ENCODE results near the gene TRIM65. TPM values are rescaled to one million over a fixed set of nuclear protein-coding genes. Genes with fewer than 3 reads are reported as not detected.
"Not testable (repeated sequence)": the region's sequence is repeated elsewhere in the genome, so short reads cannot be mapped to it uniquely, and the experiment has no call there.

Gene TRIM65
- total RNA-seq, 1 experiment from 2014 or later, result 29.6 TPM

DNA sequence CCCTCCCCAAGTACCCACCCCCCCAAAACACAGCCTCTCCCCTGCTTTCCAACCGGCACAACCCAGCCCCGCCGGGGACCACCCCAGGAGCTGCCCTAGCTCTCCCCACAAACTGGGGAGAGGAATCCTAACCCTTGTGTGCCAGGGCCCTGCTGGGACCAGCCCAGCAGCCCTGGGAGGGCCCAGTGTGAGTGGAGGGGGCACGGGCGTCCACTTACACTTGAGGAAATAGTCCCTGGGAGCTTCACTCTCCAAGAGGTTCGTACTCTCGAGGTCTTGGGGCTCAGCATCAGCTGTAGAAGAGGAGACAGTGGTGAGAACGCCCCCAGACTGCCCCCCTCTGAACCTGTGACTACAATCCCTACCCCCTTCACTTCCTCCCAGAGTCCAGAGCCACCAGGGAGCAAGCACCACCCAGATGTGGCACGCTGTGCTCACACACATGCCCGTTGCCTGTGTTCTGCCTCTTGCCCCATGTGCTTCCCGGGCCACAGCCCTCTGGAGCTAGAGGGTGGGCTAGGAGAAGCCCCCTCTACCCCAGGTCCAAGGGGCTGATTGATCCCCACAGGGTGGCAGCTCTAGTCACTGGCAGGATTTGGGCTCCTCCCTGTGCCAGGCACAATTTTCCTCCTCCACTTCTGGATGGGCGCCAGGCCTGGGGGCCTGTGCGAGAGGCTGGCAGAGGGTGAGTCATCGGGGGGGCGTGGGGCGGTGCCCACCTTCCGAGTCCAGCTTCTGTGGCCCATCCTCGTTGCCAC lies 21.4 kb downstream of the TRIM65 start:
- no peak for DNase-seq (ENCODE audit: low read depth)

DNA sequence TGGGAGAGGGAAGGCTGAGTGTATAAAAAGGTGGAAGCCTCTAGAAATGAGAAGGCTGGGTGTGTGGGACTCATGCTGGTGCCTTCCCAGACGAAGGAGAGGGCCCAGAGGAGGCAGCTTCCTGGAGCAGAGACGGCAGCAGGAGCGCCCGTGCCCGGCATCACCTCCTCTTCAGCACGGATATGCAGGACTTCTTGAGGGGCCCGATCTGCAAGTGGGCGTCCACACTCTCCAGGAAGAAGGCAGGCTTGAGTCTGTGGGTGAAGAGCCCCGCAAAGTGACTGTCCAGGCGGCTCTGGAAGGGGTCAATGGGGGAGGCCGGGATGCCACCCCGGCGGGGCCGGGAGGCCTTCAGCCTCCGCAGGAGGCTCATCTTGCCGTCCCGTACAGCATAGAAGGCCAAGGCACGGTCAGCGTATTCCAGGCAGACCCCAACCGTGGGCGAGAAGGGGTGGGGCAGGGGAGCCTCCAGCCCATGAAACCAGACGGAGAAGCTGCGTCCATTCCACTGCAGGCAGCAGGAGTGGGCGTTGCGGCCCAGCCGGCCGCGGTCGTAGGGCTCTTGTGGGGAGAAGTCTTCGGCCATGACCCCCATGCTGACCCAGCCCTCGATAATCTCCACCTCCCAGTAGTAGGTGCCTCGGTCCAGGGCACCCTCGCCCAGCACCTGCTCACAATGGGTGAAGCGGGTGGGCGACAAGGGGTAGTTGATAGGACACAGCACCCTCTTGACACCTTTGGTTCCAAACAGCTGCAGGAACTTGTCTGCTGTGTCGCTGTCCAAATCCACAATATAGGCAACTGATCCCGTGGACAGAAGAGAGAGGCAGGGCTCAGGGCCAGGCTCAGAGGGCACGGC lies 22.2 kb downstream of the TRIM65 start:
- DNase-seq (ENCODE audit: low read depth), result no peak

DNA sequence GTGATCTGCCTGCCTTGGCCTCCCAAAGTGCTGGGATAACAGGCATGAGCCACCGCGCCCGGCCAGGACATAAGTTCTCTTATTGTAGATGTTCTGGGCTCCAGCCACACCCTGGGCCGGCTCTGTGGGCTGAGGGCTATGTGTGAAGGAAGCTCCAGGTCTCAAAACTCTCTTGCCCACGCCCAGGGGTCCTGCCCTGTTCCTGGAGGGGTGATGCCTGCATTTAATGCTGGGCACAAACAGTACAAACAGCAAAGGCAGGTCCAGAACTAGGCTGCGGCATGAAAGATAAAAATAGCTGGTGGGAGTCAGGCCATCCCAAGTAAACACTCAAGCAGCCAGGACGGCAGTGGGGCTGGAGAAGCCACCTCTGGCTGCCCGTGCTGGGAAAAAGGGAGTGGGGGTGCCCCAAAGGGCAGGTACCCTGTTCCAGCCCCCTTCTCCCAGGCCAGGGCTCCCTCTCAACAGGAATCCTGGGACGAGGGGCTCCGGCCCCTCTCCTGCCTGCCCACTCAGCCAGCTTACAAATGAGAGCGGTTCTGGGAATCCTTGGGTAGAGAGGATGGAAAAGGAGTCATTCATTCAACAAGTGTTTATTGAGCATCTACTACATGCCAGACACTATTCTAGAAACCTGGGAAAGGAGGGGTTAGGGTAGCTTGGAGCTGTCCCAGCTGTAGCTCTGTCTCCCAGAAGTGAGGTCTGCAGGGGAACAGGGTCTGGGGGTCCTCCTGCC lies 23.0 kb downstream of the TRIM65 start:
- no peak for DNase-seq (ENCODE audit: low read depth)

DNA sequence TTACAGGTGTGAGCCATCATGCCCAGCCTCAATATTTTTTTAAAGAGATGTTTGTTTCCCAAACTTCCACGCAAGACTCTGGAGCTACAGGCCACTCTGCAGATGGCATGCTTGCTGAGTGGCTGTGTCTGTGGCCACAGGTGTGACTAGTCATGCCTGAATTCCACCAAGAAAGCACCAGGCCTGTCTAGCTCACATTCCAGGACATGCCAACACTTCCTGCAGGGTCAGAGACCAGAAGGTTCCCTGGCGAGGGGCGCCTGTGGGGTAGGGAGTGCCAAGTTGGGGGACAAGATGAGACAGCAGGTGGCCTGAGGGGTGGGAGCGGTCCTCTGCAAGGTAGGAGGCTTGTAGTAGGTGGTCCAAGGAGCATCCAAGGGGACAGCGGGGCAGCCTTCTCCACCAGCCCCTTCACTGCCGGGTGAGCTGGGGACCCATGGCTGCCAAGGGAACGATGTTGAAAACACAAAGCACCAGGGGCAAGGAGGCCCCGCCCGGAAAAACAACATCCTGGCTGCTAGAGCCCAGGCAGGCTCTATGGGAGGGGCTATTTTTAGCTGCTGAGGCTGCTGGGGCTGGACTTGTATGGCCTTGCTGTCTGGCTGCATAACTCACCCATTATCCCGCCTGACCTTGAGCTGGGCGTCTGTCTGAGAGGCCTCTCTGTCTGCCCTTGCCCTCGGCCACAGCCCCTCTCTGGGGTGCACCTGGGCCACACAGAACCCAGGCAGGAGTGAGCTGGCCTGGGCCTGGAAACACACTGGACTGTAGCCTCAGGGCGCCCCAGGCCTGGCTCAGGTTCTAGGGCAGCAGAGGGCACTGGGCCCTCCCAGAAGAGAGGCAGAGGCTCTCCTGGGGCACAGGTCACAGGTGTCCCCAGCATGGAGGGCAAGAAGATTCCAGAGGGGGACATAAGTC lies 24.1 kb downstream of the TRIM65 start:
- peak; percentile 66 for DNase-seq (ENCODE audit: low read depth)

DNA sequence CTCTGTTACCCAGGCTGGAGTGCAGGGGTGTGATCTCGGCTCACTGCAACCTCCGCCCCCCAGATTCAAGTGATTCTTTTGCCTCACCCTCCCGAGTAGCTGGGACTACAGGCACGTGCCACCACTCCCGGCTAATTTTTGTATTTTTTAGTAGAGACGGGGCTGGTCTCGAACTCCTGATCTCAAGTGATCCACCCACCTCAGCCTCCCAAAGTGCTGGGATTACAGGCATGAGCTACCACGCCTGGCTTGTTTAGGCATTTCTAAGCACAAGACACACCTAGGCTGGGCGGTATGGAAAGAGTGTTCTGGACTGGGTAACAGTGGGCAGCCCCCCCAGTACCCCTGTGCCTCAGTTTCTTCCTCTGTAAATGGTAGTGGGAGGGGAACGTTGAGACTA lies 26.5 kb downstream of the TRIM65 start:
- DNase-seq (ENCODE audit: low read depth), result not testable (repeated sequence)

DNA sequence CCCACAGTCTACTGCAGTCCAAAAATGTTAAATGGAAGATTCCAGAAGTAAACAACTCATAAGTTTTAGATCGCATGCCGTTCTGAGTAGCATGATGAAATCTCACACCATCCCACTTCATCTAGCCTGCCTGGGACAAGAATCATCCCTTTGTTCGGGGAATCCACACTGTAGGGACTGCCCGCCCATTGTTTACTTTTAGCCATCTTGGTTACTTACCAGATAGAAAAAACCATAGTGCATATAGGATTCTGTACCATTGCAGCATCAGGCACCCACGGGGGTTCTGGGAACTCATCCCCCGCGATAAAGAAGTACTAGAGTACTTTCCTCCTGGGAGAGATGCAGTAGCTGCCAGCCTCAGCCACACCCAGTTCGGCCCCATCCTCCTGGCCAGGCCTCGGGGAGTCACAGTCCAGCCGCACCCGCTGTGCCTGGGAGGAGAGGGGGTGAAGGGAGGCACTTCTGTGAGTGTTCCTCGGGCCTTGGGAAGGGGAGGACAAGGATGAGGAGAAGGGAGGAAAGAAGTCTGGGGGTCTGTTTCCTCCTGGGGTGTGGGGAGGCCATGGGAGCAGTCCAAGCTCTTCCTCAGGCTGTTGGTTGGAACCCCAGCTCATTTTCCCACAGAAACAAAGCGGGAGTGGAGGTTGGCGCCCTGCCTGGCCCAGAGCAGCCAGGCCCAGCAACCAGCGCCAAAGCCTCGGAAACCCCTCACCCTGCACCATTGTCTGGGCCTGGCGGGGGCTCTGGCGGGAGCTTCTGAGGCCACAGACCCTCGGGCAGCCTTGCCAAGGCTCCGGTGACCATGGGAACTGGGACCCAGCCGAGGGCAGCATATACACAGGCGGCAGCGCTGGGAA lies 27.2 kb downstream of the TRIM65 start:
- DNase-seq (ENCODE audit: low read depth), result no peak

DNA sequence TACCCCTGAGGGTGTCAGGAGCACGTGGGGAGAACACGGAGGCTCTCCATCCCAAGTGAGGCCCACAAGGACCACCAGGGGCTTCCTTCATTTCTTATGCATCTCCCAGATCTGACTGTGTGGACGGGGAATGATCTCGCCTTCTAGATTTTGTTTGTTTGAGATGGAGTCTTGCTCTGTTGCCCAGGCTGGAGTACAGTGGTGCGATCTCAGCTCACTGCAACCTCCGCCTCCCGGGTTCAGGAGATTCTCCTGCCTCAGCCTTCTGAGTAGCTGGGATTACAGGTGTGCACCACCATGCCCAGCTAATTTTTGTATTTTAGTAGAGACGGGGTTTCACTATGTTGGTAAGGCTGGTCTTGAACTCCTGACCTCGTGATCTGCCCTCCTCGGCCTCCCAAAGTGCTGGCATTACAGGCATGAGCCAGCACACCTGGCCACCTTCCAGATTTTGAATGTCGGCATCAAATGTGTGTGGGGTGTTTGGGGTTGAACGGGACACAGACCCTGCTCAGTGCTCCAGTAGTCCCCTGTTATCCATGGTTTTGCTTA lies 27.9 kb downstream of the TRIM65 start:
- DNase-seq (ENCODE audit: low read depth), result not testable (repeated sequence)

DNA sequence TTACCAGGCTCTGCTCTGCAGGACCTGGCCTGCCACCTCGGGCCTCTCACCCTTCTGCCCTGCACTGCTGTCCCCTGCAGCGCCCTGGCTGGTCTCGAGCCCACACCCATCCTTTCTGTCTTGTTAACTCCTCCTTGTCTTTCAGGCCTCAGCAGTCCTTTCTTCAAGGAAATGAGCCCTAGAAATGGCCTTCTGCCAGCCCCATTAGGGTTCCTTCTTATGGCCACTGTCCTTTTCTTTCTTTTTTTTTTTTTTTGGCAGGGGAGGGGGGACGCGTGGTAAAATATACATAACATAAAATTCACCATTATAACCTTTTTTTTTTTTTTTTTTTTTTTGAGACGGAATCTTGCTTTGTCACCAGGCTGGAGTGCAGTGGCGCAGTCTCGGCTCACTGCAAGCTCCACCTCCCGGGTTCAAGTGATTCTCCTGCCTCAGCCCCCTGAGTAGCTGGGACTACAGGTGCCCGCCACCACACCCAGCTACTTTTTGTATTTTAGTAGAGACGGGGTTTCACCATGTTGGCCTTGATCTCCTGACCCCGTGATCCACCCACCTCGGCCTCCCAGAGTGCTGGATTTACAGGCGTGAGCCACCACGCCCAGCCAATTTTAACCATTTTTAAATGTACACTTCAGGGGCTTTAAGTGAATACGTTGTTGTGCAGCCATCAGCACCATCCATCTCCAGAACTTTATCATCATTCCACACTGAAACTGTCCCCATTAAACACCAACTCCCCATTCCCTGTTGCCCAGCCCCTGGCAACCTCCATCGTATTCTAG lies 31.2 kb downstream of the TRIM65 start:
- not testable (repeated sequence) for DNase-seq (ENCODE audit: low read depth)

DNA sequence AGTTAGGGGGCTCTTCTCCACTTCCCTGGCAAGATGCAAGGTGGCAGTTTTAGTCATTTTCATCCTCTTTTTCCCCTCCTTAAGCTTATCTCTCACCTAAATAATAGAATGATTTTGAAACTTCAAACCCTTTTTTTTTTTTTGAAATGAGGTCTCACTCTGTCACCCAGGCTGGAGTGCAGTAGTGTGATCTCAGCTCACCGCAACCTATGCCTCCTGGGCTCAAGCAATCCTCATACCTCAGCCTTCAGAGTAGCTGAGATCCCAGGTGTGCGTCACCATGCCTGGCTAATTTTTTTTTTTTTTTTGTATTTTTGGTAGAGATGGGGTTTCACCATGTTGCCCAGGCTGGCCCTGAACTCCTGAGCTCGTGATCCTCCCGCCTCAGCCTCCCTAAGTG lies 31.9 kb downstream of the TRIM65 start:
- not testable (repeated sequence) for DNase-seq (ENCODE audit: low read depth)

DNA sequence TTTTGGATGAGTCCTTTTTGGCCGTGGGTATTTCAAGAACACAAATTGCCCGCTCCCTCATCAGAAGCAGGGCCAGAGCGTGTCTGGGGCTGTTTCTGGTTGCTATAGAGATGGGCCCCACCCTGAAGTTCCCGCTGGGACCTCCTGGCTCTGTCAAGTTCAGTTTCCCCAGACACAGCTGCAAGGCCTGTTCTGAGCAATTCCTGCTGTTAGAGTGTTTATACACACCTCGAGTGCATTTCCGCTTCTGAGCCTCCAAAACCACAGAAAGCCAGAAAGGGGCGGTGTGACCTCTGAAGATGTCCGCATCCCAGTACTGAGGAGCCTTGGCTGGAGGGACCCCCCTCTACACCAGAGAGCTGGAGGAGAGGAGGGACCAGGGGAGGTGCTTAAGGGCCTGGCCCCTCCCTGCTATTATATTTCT lies 32.3 kb downstream of the TRIM65 start:
- DNase-seq (ENCODE audit: low read depth), result peak; percentile 69

DNA sequence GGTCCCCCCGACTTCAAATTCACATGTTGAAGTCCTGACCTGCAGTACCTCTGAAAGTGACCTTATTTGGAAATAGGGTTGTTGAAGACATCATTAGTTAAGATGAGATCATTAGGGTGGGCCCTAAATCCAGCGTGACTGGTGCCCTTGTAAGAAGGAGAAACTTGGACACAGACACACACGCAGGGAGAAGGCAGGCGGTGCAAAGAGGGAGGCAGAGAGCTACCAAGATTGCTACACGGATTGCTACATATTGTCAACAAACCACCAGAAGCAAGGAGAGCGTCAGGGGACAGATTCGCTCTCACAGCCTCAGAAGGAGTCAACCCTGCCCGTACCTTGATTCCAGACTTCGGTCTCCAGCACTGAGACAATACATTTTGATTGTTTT lies 34.8 kb downstream of the TRIM65 start:
- no peak for DNase-seq (ENCODE audit: low read depth)

DNA sequence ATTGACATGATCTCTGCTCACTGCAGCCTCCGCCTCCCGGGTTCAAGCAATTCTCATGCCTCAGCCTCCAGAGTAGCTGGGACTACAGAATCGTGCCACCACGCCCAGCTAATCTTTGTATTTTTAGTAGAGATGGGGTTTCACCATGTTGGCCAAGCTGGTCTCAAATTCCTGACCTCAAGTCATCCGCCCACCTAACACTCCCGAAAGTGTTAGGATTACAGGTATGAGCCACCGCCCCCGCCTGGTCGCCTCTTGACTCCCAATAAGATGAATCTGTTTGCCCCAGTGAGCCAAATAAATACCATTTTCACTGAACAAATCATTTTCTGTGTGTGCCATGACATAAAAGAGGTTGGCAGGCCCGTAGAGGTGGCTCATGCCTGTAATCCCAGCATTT lies 37.4 kb downstream of the TRIM65 start:
- not testable (repeated sequence) for DNase-seq (ENCODE audit: low read depth)

DNA sequence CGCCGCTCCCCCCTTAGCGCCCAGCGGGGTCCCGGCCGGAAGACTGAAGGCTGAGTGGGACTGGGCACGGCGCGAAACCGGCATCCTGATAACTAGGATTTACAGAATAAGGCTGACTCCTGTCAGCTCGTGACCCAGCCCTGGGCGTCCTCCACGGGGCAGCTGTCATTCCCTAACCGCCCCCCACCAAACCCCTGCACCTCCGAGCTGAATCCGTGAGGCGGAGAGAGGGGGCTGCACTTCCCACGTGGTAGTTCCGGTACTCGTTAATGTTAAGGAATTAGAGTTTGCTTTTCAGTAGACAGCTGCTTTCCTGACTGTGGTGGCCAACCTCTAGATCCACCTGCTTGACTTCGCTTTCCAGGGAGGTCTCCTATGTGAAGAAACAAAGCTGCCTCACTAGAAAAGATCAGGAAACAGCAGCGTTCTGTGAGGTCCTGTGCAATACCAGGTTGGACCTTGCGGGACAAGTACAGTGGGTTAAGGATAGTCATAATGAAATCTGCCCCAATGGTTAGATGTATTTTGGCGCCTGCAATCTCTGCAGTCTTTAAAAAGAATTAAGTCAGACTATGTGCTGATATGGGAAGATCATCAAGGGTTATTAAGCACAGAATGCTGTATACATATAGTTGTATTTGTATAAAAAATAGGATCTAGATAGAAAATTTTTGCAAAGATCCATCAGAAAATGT lies 40.5 kb downstream of the TRIM65 start:
- no peak for DNase-seq (ENCODE audit: low read depth)

DNA sequence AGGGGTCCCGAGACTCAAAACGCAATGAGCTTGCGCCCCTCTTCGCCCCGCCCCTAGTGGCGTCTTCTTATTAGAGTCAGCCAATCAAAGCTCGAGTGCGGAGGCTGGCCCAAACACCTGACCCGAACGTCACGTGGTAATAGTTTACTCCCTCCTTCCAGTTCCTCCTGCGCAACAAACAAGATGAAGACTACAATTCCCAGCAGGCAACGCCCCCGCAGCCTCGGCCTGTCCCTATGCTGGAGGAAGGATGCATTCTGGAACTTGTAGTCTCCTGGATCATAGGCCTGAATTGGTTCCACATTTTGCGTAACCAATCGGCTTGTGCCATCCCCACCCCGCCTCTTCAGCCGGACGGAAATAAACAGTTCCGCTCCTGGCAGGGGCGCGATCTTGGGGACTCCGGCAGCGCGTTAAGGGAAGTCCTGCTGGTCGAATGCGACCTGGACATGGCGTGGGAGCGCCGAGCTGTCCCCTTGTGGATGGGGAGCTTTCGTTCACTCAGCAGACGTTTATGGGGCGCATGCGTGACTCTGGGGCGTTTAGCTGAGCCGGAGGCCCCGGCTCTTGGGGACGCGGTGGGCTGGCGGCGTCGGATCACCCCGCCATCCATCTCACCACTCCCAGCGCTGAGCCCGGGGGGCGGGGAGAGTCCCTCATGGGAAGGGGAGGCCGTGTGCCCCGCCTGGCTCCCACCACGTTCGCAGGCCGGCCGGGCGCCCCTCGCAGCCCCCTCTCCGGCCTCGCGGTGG lies 41.3 kb downstream of the TRIM65 start, which contains the start of gene WBP2:
Gene WBP2, minus strand, starts transcription at position 26 of the 752 bp plus-strand sequence. CDS start 38 bp downstream, outside the sequence.
- peak; percentile 100 for DNase-seq (ENCODE audit: low read depth)

DNA sequence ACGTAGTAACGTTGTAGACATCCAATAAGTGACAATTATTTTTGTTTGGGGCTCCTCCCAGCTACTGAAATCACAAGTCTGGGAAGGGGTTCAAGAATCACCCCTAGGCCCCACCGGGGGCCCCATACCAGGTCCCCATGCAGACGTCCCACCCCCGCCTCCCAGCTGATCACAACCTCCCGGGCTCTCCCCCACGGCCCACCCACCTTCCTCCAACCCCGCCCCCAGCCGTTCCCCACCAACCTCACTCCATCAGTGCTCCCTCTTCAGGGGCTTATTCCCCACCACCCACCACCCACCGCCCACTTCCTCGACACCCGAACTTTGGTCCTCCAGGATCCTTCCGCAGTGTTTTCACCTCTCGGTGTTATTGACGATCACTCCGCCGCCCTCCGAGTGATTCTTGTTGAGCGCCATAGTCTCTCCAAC lies 41.9 kb downstream of the TRIM65 start:
- no peak for DNase-seq (ENCODE audit: low read depth)

DNA sequence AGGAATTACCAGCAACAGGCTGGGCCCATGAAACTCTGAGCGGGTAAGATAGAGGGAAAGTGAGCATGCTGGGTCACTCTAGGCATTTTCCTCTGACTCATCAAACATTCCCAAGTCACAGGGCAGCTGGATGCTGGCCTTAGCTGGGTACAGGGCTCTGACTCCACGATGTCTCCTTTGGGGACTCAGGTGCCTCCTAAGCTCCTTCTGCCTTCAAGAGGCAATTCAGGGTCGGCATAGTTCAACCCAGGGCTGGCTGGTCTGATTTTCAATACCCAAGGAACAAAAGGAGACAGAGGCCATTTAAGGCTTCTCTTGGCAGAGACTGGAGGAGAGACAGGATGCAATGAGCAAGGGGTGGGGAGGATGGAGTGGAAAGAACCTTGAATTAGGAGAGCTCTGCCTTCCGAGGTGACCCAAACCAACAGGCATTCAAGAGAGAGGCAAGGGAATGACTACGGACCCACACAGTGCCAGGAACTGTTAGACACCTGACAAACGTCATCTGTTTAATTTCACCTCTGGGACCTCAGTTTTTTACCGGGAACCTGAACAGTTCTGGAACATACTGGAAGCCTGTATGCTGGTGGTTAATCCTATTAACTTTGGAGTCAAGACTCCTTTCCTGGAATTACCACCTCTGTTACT lies 42.5 kb downstream of the TRIM65 start:
- peak; percentile 77 for DNase-seq (ENCODE audit: low read depth)

DNA sequence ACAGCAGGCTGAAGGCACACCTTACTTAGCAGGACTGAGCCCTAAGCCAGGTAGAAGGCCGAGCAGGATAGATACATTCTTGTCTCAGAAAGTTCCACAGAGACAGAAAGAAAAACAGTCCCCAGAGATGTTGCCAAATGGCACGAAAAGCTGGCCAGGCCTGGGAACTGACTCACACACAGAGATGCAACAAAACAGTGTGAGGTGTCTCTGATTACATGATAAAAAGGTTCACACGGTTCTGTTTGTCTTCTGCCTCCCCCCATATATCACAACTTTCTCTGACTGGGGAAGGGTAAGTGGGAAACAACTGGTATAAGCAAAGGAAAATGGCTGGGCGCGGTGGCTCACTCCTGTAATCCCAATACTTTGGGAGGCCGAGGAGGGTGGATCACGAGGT lies 43.3 kb downstream of the TRIM65 start:
- peak; percentile 71 for DNase-seq (ENCODE audit: low read depth)
